Parathyroid adenoma (tissue), 2 donors: ENCODE measurements around the gene HEMGN.
A peak's percentile ranks its signal among the peaks of the same experiment; 100 is the strongest.

Source experiments
- H2AFZ ChIP-seq: fragments of 300-600 bp; sonication (generic); one replicate; pipeline ENCODE4 v1.7.0; 2017; ENCODE audit warnings: antibody characterized with exemption, mild to moderate bottlenecking
- H3K27ac ChIP-seq: fragments of 300-600 bp; sonication (generic); one replicate; pipeline ENCODE4 v1.7.0; 2017
- H3K27me3 ChIP-seq: fragments of 300-600 bp; sonication (generic); one replicate; pipeline ENCODE4 v1.7.0; 2017; ENCODE audit warnings: low read length; ENCODE audit not compliant: control insufficient read depth, insufficient read depth
- H3K36me3 ChIP-seq: fragments of 300-600 bp; sonication (generic); one replicate; pipeline ENCODE4 v1.7.0; 2017; ENCODE audit warnings: low read length; ENCODE audit not compliant: control insufficient read depth, insufficient read depth
- H3K4me1 ChIP-seq: fragments of 300-600 bp; sonication (generic); one replicate; pipeline ENCODE4 v1.7.0; 2017; ENCODE audit warnings: control low read depth
- H3K4me2 ChIP-seq: fragments of 300-600 bp; sonication (generic); one replicate; pipeline ENCODE4 v1.7.0; 2017; ENCODE audit warnings: low read length
- H3K4me3 ChIP-seq: fragments of 300-600 bp; sonication (generic); one replicate; pipeline ENCODE4 v1.7.0; 2017; ENCODE audit warnings: low read depth, low read length
- H3K79me2 ChIP-seq: fragments of 300-600 bp; sonication (generic); one replicate; pipeline ENCODE4 v1.7.0; 2017; ENCODE audit warnings: control low read depth
- H3K9ac ChIP-seq: fragments of 300-600 bp; sonication (generic); one replicate; pipeline ENCODE4 v1.7.0; 2017; ENCODE audit warnings: mild to moderate bottlenecking
- H3K9me3 ChIP-seq: fragments of 300-600 bp; sonication (generic); one replicate; pipeline ENCODE4 v1.7.0; 2017; ENCODE audit warnings: low read length; ENCODE audit not compliant: control insufficient read depth
- TF ChIP-seq, protein P1 (sequence below): fragments of 300-600 bp; sonication (generic); IDR thresholded peaks from one replicate; pipeline ENCODE4 v1.7.0; 2017; ENCODE audit warnings: antibody characterized with exemption, mild to moderate bottlenecking
- donor health status: primary hyperparathyroidism.

The HEMGN gene, protein sequence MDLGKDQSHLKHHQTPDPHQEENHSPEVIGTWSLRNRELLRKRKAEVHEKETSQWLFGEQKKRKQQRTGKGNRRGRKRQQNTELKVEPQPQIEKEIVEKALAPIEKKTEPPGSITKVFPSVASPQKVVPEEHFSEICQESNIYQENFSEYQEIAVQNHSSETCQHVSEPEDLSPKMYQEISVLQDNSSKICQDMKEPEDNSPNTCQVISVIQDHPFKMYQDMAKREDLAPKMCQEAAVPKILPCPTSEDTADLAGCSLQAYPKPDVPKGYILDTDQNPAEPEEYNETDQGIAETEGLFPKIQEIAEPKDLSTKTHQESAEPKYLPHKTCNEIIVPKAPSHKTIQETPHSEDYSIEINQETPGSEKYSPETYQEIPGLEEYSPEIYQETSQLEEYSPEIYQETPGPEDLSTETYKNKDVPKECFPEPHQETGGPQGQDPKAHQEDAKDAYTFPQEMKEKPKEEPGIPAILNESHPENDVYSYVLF

GRCh38 chr9:97938081-97938644 lies at the start of gene HEMGN:
TSS of gene HEMGN (minus strand) at chr9:97938172. CDS start at chr9:97938136, 36 bp downstream.
- Histone ChIP-seq H3K4me3 (no peak within 1 kb of the TSS), H2AFZ (no peak within 1 kb of the TSS), H3K36me3 (no peaks in the 10 kb centered on the region), H3K4me1 (no peaks in the 10 kb centered on the region), H3K9ac (no peak within 1 kb of the TSS), H3K9me3 (no peaks in the 10 kb centered on the region), H3K27me3 (no peaks in the 10 kb centered on the region), H3K79me2 (no peaks in the 10 kb centered on the region), H3K4me2 (no peak within 1 kb of the TSS), H3K27ac (no peak within 1 kb of the TSS)
- TF ChIP-seq, protein P1, sequence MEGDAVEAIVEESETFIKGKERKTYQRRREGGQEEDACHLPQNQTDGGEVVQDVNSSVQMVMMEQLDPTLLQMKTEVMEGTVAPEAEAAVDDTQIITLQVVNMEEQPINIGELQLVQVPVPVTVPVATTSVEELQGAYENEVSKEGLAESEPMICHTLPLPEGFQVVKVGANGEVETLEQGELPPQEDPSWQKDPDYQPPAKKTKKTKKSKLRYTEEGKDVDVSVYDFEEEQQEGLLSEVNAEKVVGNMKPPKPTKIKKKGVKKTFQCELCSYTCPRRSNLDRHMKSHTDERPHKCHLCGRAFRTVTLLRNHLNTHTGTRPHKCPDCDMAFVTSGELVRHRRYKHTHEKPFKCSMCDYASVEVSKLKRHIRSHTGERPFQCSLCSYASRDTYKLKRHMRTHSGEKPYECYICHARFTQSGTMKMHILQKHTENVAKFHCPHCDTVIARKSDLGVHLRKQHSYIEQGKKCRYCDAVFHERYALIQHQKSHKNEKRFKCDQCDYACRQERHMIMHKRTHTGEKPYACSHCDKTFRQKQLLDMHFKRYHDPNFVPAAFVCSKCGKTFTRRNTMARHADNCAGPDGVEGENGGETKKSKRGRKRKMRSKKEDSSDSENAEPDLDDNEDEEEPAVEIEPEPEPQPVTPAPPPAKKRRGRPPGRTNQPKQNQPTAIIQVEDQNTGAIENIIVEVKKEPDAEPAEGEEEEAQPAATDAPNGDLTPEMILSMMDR, result no peak

DNA sequence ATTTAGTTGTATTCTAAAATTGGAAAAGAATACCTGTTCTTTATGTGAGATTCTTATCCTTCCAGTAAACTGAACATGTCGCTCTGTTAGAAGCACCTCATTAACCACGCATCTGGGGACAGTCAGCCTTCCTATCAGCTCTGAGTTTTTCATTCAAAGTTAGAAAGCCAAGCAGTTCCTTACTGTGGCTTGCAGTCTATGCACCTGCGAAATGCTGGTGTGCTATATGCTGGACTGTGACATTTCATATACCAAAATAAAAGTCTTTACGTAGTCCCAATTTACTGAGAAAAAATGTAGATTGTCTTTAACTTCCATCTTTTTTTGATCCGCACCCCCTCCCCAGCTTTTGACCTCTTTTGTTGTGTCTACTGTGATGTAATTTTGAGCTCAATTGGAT lies 49.5 kb upstream of the HEMGN start:
- Histone ChIP-seq H3K27ac (no peak overlapping the region), H3K9ac (no peak overlapping the region), H3K9me3 (no peaks in the 10 kb centered on the region), H3K79me2 (peaks cover 24% of the 10 kb centered on the region), H3K27me3 (no peaks in the 10 kb centered on the region), H3K36me3 (no peaks in the 10 kb centered on the region), H2AFZ (no peak overlapping the region), H3K4me3 (no peak overlapping the region), H3K4me2 (no peak overlapping the region), H3K4me1 (no peaks in the 10 kb centered on the region)
- TF ChIP-seq, protein P1, result no peak

DNA sequence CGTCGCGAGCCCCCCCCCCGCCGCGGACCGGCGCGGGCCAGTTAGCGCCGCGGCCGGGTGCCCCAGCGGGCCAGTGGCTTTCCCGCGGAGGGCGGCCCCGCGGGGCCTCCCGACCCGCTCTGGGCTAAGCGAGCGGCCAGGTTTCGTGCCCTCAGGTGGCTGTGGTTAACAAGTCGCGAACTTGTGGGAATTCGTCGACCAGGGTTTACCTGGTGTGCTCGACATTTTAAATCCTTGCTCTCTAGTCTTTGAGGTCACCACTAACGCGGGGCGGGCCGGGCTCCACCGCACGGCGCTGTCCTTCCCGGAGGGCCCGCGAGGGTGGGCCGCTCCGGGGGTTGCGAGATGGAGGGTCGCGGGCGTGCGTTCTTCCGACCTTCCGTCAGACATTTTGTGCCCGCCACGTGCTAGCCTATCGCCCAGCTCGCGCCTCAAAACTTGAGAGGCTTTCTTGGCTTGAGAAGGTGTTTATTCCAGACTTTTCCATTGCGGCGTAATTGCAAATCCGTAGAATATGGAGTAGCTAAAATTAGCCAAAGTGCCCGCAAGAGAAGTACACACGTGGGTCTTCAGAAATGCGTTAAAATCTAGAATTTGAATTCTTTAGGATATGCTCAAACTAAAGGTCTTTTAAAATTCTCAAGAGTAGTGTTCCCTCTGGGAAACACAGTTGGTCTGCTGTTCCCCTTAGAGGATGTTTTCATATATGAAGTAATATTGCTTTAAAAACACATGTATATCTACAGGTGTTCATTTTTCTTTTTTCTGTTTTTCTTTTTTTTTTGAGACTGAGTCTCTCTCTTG lies 47.3 kb upstream of the HEMGN start:
- Histone ChIP-seq H3K9ac (no peak overlapping the region), H3K27me3 (no peaks in the 10 kb centered on the region), H2AFZ (no peak overlapping the region), H3K4me3 (peak overlapping the region; percentile 67), H3K4me1 (no peaks in the 10 kb centered on the region), H3K79me2 (peaks cover 15% of the 10 kb centered on the region), H3K36me3 (no peaks in the 10 kb centered on the region), H3K27ac (no peak overlapping the region), H3K4me2 (peak overlapping the region; percentile 70), H3K9me3 (no peaks in the 10 kb centered on the region)
- TF ChIP-seq, protein P1, result no peak

- Histone ChIP-seq H3K36me3 (no peaks in the 10 kb centered on the region), H3K27ac (peak overlapping the region; percentile 81), H3K9me3 (no peaks in the 10 kb centered on the region), H3K4me1 (no peaks in the 10 kb centered on the region), H3K9ac (no peak overlapping the region), H3K27me3 (no peaks in the 10 kb centered on the region), H3K79me2 (peaks cover 11% of the 10 kb centered on the region), H2AFZ (peak overlapping the region; percentile 68), H3K4me3 (peak overlapping the region; percentile 67), H3K4me2 (peak overlapping the region; percentile 70)
- TF ChIP-seq, protein P1, result no peak
Observed at GRCh38 chr9:97984188-97985057, 46.5 kb upstream of the HEMGN start.
